ENCODE results near the gene SEMA4A. TPM values are rescaled to one million over a fixed set of nuclear protein-coding genes. Genes with fewer than 3 reads are reported as not detected.

Gene SEMA4A
- total and polyA plus RNA-seq, 9 of the 15 experiments (the other 6 are each of a cell fraction or from before 2014, with no cell fraction given) = 0.04 to 1.7 (median 0.45) TPM

- TF ChIP-seq, protein P1, sequence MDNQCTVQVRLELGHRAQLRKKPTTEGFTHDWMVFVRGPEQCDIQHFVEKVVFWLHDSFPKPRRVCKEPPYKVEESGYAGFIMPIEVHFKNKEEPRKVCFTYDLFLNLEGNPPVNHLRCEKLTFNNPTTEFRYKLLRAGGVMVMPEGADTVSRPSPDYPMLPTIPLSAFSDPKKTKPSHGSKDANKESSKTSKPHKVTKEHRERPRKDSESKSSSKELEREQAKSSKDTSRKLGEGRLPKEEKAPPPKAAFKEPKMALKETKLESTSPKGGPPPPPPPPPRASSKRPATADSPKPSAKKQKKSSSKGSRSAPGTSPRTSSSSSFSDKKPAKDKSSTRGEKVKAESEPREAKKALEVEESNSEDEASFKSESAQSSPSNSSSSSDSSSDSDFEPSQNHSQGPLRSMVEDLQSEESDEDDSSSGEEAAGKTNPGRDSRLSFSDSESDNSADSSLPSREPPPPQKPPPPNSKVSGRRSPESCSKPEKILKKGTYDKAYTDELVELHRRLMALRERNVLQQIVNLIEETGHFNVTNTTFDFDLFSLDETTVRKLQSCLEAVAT (IDR thresholded peaks at IDR 0.05) = peak; percentile 53 to 57; a peak in 2 of 4 replicates
- TF ChIP-seq SMARCA4 (IDR thresholded peaks at IDR 0.05) = peak; percentile 79
- no peak for TF ChIP-seq CCNT2 (IDR thresholded peaks at IDR 0.05; ENCODE audit: borderline replicate concordance, extremely low read depth, insufficient read length, low read depth, low read length)
- peak; percentile 89 for TF ChIP-seq FOSL1 (tag; conservative IDR thresholded peaks at IDR 0.05)
- TF ChIP-seq ETV5 (CRISPR knock-in tag; IDR thresholded peaks at IDR 0.05; ENCODE audit: low read depth) = peak; percentile 46; the same call in 1 of the 2 replicates
- peak; percentile 21 for TF ChIP-seq NFE2 (IDR thresholded peaks at IDR 0.05; ENCODE audit: low read depth)
- peak; percentile 45 for TF ChIP-seq RBM39 (optimal IDR thresholded peaks at IDR 0.05; ENCODE audit: low read depth, low read length)
- TF ChIP-seq ESRRA (IDR thresholded peaks at IDR 0.05; ENCODE audit: borderline replicate concordance, low read depth) = peak; percentile 36; the same call in 1 of the 2 replicates
- no peak for TF ChIP-seq KDM2B (CRISPR knock-in tag; IDR thresholded peaks at IDR 0.05)
- TF ChIP-seq MAFG (tag; conservative IDR thresholded peaks at IDR 0.05) = 0 out of 2 replicates have a peak, but pooled peaks have one; percentile 10
- TF ChIP-seq TARDBP (IDR thresholded peaks at IDR 0.05) = no peak
- peak; percentile 93 for TF ChIP-seq ARID2 (IDR thresholded peaks at IDR 0.05)
- TF ChIP-seq, protein P2, sequence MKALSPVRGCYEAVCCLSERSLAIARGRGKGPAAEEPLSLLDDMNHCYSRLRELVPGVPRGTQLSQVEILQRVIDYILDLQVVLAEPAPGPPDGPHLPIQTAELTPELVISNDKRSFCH (CRISPR knock-in tag; IDR thresholded peaks at IDR 0.05) = no peak
- TF ChIP-seq, protein P2 (tag; IDR thresholded peaks at IDR 0.05) = 0 out of 2 replicates have a peak, but pooled peaks have one; percentile 21
- TF ChIP-seq PTBP1 (IDR thresholded peaks at IDR 0.05; ENCODE audit: low read depth, low read length) = no peak
- peak; percentile 32; the same call in 1 of the 2 replicates for TF ChIP-seq HDAC2 (IDR thresholded peaks at IDR 0.05)
- TF ChIP-seq KLF16 (IDR thresholded peaks at IDR 0.05) = no peak
- TF ChIP-seq ZBTB7A (IDR thresholded peaks at IDR 0.05; ENCODE audit: borderline replicate concordance, control insufficient read depth, low read depth, low read length) = peak; percentile 86
- no peak for TF ChIP-seq U2AF1 (optimal IDR thresholded peaks at IDR 0.05; ENCODE audit: low read depth, low read length)
- TF ChIP-seq MTA3 (IDR thresholded peaks at IDR 0.05; ENCODE audit: borderline replicate concordance) = 0 out of 2 replicates have a peak, but pooled peaks have one; percentile 29
- peak; percentile 92 for TF ChIP-seq JUND (IDR thresholded peaks at IDR 0.05; ENCODE audit: borderline replicate concordance, low read depth, low read length)
- peak; percentile 85; the same call in 2 of the 3 replicates for TF ChIP-seq JUND (tag; IDR thresholded peaks at IDR 0.05; ENCODE audit: borderline replicate concordance, low read depth, low read length)
- no peak for TF ChIP-seq ZKSCAN8 (CRISPR knock-in tag; IDR thresholded peaks at IDR 0.05)
- no peak for TF ChIP-seq SRF (CRISPR knock-in tag; IDR thresholded peaks at IDR 0.05)
- no peak for TF ChIP-seq JUNB (CRISPR knock-in tag; conservative IDR thresholded peaks at IDR 0.05)
- TF ChIP-seq SETDB1 (IDR thresholded peaks at IDR 0.05; ENCODE audit: low read length) = no peak
- peak; percentile 68; the same call in 1 of the 2 replicates for TF ChIP-seq ZBTB2 (IDR thresholded peaks at IDR 0.05)
Observed at GRCh38 chr1:156129687-156130577, 23.5 kb upstream of the SEMA4A start (continued).
